ENCODE results near the gene GAL3ST3.

GAL3ST3 gene

GRCh38 chr11:66022401-66023185 is 26.4 kb downstream of the GAL3ST3 start:
- Histone ChIP-seq H3K27me3 (ENCODE audit: insufficient read depth, low read length, poor library complexity) (peaks cover 5% of the 10 kb centered on the region), H3K4me1 (ENCODE audit: insufficient read depth, low read length) (peaks cover 9% of the 10 kb centered on the region), H3K79me2 (ENCODE audit: insufficient read depth, low read length) (no peaks in the 10 kb centered on the region), H3K36me3 (ENCODE audit: insufficient read depth, low read length) (no peaks in the 10 kb centered on the region), H3K4me2 (ENCODE audit: insufficient read depth, low read length) (peak overlapping the region; percentile 53), H2AFZ (ENCODE audit: low read depth, low read length) (peak overlapping the region; percentile 82), H3K9me3 (ENCODE audit: insufficient read depth, low read length, severe bottlenecking) (no peaks in the 10 kb centered on the region), H4K20me1 (ENCODE audit: insufficient read depth, low read length) (no peaks in the 10 kb centered on the region), H3K27ac (ENCODE audit: low read length) (no peak overlapping the region), H3K4me3 (ENCODE audit: low read depth in 1 of 2, low read length in 2 of 2) (no peak overlapping the region), H3K9ac (ENCODE audit: low read depth, low read length) (peak overlapping the region; percentile 40)
- DNase-seq (peak; percentile 82), ATAC-seq (ENCODE audit: insufficient read depth, low read depth) (peak; percentile 97)
- TF ChIP-seq CTCF (IDR thresholded peaks at IDR 0.05; ENCODE audit: borderline replicate concordance, extremely low read depth, low read length, poor library complexity, severe bottlenecking): peak; percentile 96
- no peak for TF ChIP-seq EZH2 (IDR thresholded peaks at IDR 0.05; ENCODE audit: borderline replicate concordance, low read depth, low read length, severe bottlenecking)

GRCh38 chr11:66020618-66021357 is 28.2 kb downstream of the GAL3ST3 start:
- Histone ChIP-seq H3K27me3 (ENCODE audit: insufficient read depth, low read length, poor library complexity) (peaks cover 5% of the 10 kb centered on the region), H3K79me2 (ENCODE audit: insufficient read depth, low read length) (no peaks in the 10 kb centered on the region), H3K27ac (ENCODE audit: low read length) (no peak overlapping the region), H3K4me3 (ENCODE audit: low read depth in 1 of 2, low read length in 2 of 2) (no peak overlapping the region), H3K36me3 (ENCODE audit: insufficient read depth, low read length) (no peaks in the 10 kb centered on the region), H3K9me3 (ENCODE audit: insufficient read depth, low read length, severe bottlenecking) (no peaks in the 10 kb centered on the region), H3K4me2 (ENCODE audit: insufficient read depth, low read length) (no peak overlapping the region), H3K4me1 (ENCODE audit: insufficient read depth, low read length) (peaks cover 9% of the 10 kb centered on the region), H3K9ac (ENCODE audit: low read depth, low read length) (no peak overlapping the region), H2AFZ (ENCODE audit: low read depth, low read length) (no peak overlapping the region), H4K20me1 (ENCODE audit: insufficient read depth, low read length) (no peaks in the 10 kb centered on the region)
- ATAC-seq (ENCODE audit: insufficient read depth, low read depth): no peak
- DNase-seq: no peak
- no peak for TF ChIP-seq CTCF (IDR thresholded peaks at IDR 0.05; ENCODE audit: borderline replicate concordance, extremely low read depth, low read length, poor library complexity, severe bottlenecking)
- TF ChIP-seq EZH2 (IDR thresholded peaks at IDR 0.05; ENCODE audit: borderline replicate concordance, low read depth, low read length, severe bottlenecking): no peak

- Histone ChIP-seq H4K20me1 (ENCODE audit: insufficient read depth, low read length) (no peaks in the 10 kb centered on the region), H3K9ac (ENCODE audit: low read depth, low read length) (no peak overlapping the region), H2AFZ (ENCODE audit: low read depth, low read length) (no peak overlapping the region), H3K27me3 (ENCODE audit: insufficient read depth, low read length, poor library complexity) (peaks cover 5% of the 10 kb centered on the region), H3K79me2 (ENCODE audit: insufficient read depth, low read length) (no peaks in the 10 kb centered on the region), H3K4me2 (ENCODE audit: insufficient read depth, low read length) (no peak overlapping the region), H3K4me1 (ENCODE audit: insufficient read depth, low read length) (peaks cover 9% of the 10 kb centered on the region), H3K4me3 (ENCODE audit: low read depth in 1 of 2, low read length in 2 of 2) (no peak overlapping the region), H3K36me3 (ENCODE audit: insufficient read depth, low read length) (no peaks in the 10 kb centered on the region), H3K27ac (ENCODE audit: low read length) (no peak overlapping the region), H3K9me3 (ENCODE audit: insufficient read depth, low read length, severe bottlenecking) (no peaks in the 10 kb centered on the region)
- ATAC-seq (ENCODE audit: insufficient read depth, low read depth): no peak
- TF ChIP-seq EZH2 (IDR thresholded peaks at IDR 0.05; ENCODE audit: borderline replicate concordance, low read depth, low read length, severe bottlenecking): no peak
- TF ChIP-seq CTCF (IDR thresholded peaks at IDR 0.05; ENCODE audit: borderline replicate concordance, extremely low read depth, low read length, poor library complexity, severe bottlenecking): no peak
- no peak for DNase-seq
Measured at GRCh38 chr11:66020212-66020611, 28.7 kb downstream of the GAL3ST3 start.

All from DND-41 (cell line).